DOHH2 (cell line): ENCODE measurements around the gene GLIS2.

Source experiments
- CTCF ChIP-seq: fragments of 200-600 bp; sonication (generic); IDR thresholded peaks from one replicate; pipeline ENCODE4 v1.5.1; 2014; ENCODE audit warnings: antibody characterized with exemption, mild to moderate bottlenecking, low read depth, low read length; ENCODE audit not compliant: poor library complexity, severe bottlenecking
- EZH2phosphoT487 ChIP-seq: fragments of 200-600 bp; sonication (generic); IDR thresholded peaks from 2 replicates; pipeline ENCODE4 v1.6.1; 2017; ENCODE audit warnings: borderline replicate concordance, mild to moderate bottlenecking, antibody characterized with exemption, low read length, moderate library complexity, mixed read lengths

- TF ChIP-seq CTCF, result no peak
- TF ChIP-seq EZH2phosphoT487, result no peak
These were observed 6.6 kb upstream of the GLIS2 start for GRCh38 chr16:4309102-4309832.
